Naive thymus-derived CD4-positive, alpha-beta T cell (primary cell): ENCODE measurements around the gene GNG14. TPM values are rescaled to one million over a fixed set of nuclear protein-coding genes. Genes with fewer than 3 reads are reported as not detected.
A peak's percentile ranks its signal among the peaks of the same experiment; 100 is the strongest.
"Not testable (repeated sequence)": the region's sequence is repeated elsewhere in the genome, so short reads cannot be mapped to it uniquely, and the experiment has no call there.

ENCODE experiments used
- ATAC-seq: fragments of 150-1000 bp; cut with Tn5 transposase; 2 replicates; pipeline ENCODE4 v1.10.0; 2021; ENCODE audit warnings: mild to moderate bottlenecking, moderate library complexity
- CTCF ChIA-PET: fragments of 350-600 bp; sonication (Branson Sonifier 250); formaldehyde crosslinking; loops from one replicate; lab custom pipeline; 2021; ENCODE audit warnings: antibody characterized with exemption; lab: Charles Lee
- POLR2A ChIA-PET: fragments of 350-600 bp; sonication (Branson Sonifier 250); formaldehyde crosslinking; loops from one replicate; lab custom pipeline; 2021; ENCODE audit warnings: antibody characterized with exemption, inconsistent platforms; lab: Charles Lee
- DNase-seq, 9 donors: peaks; one replicate each; pipeline versions ENCODE4 v3.0.0 to v3.0.0-alpha.2; 2020 to 2022; ENCODE audit warnings: mixed read lengths in 1 of 9
- H3K27ac ChIP-seq: one replicate; pipeline ENCODE4 v1.7.0; 2013; ENCODE audit warnings: mild to moderate bottlenecking, low read depth, low read length, moderate library complexity
- H3K27me3 ChIP-seq, 2 donors: one replicate each; pipeline ENCODE4 v1.7.0; 2013; ENCODE audit warnings: low read length in 2 of 2, mild to moderate bottlenecking in 2 of 2, moderate library complexity in 2 of 2; ENCODE audit not compliant: control insufficient read depth in 2 of 2, insufficient read depth in 2 of 2
- H3K36me3 ChIP-seq, 3 experiments: 1 replicate in 2 of 3; 2 replicates in 1 of 3; pipeline ENCODE4 v1.7.0; 2013; ENCODE audit warnings: low read length in 3 of 3, mild to moderate bottlenecking in 3 of 3, moderate library complexity in 1 of 3; ENCODE audit not compliant: insufficient read depth in 3 of 3, control insufficient read depth in 2 of 3
- H3K4me1 ChIP-seq, 2 donors: one replicate each; pipeline ENCODE4 v1.7.0; 2013; ENCODE audit warnings: low read length in 2 of 2, mild to moderate bottlenecking in 2 of 2, moderate library complexity in 1 of 2; ENCODE audit not compliant: control insufficient read depth in 2 of 2, insufficient read depth in 2 of 2
- H3K4me3 ChIP-seq: 2 replicates; pipeline ENCODE4 v1.7.0; 2013; ENCODE audit warnings: mild to moderate bottlenecking, low read length
- H3K9me3 ChIP-seq, 3 experiments: 1 replicate in 2 of 3; 2 replicates in 1 of 3; pipeline ENCODE4 v1.7.0; 2013; ENCODE audit warnings: low read length in 3 of 3; ENCODE audit not compliant: control insufficient read depth in 2 of 3
- H3K27ac Mint-ChIP-seq, 9 donors: one replicate each; pipeline ENCODE4 v1.8.0; 2020 to 2022; ENCODE audit warnings: mixed read lengths in 9 of 9, mild to moderate bottlenecking in 8 of 9, moderate library complexity in 5 of 9, inconsistent platforms in 2 of 9
- H3K27me3 Mint-ChIP-seq, 5 donors: one replicate each; pipeline ENCODE4 v1.8.0; 2021 to 2022; ENCODE audit warnings: mixed read lengths in 5 of 5, mild to moderate bottlenecking in 1 of 5
- H3K36me3 Mint-ChIP-seq, 5 donors: one replicate each; pipeline ENCODE4 v1.8.0; 2020 to 2022; ENCODE audit warnings: mixed read lengths in 5 of 5, mild to moderate bottlenecking in 3 of 5, inconsistent platforms in 1 of 5
- H3K4me1 Mint-ChIP-seq, 7 donors: one replicate each; pipeline ENCODE4 v1.8.0; 2020 to 2022; ENCODE audit warnings: mixed read lengths in 7 of 7, mild to moderate bottlenecking in 3 of 7, inconsistent platforms in 1 of 7
- H3K4me3 Mint-ChIP-seq, 10 donors: one replicate each; pipeline ENCODE4 v1.8.0; 2020 to 2022; ENCODE audit warnings: mild to moderate bottlenecking in 10 of 10, mixed read lengths in 10 of 10, moderate library complexity in 6 of 10, inconsistent platforms in 2 of 10
- H3K9me3 Mint-ChIP-seq, 11 donors: one replicate each; pipeline ENCODE4 v1.8.0; 2020 to 2022; ENCODE audit warnings: mixed read lengths in 11 of 11, mild to moderate bottlenecking in 4 of 11, inconsistent platforms in 1 of 11, moderate library complexity in 1 of 11
- intact Hi-C, 2 donors: fragments of 100-400 bp; cut with micrococcal nuclease; formaldehyde crosslinking; loops; one replicate each; pipeline ENCODE4 v1.15.1; 2023
- polyA plus RNA-seq, 2 donors: library from polyadenylated mRNA; unstranded; fragments of 300-500 nt; fragmentation: Illumina TruSeq; gene quantifications; one replicate each; pipeline ENCODE4 v1.2.3, GENCODE V29; 2021
- total RNA-seq, 6 experiments: library from RNA in 5 of 6; stranded (reverse) in 5 of 6; gene quantifications; 1 replicate in 5 of 6; 2 replicates in 1 of 6; pipeline ENCODE4 v1.2.3 and lab custom pipeline; 2021 to 2026

GNG14 gene
- total and polyA plus RNA-seq, 7 experiments from 2014 or later, result not detected

- DNase-seq (peak; percentile 52 to 86 (median 75)), ATAC-seq (peak; percentile 63)
- Mint-ChIP-seq H3K27me3 (no peaks in the 10 kb centered on the region), H3K9me3 (peaks cover 0 to 7% (median 0%) of the 10 kb centered on the region in 11 donors), H3K4me3 (no peak overlapping the region), H3K36me3 (peaks cover 0 to 37% (median 30%) of the 10 kb centered on the region in 5 donors), H3K4me1 (peaks cover 27 to 41% (median 35%) of the 10 kb centered on the region in 7 donors), H3K27ac (peak overlapping the region in 6 of 9 donors; percentile 22 to 79 (median 66))
- intact Hi-C loops, result loop anchor here in 1 of 2 donors (1.0 kb wide), 2 partner anchors 120 to 171 kb away; no protein-coding TSS in a partner anchor
- no peaks in the 10 kb centered on the region for H3K9me3 ChIP-seq
- H3K4me3 ChIP-seq, result no peak overlapping the region
- ChIA-PET POLR2A (interaction anchor here (0.5 to 2.9 kb wide), 5 partner anchors 10 to 274 kb away, joined by 3 to 8 read pairs (median 4); partner anchors contain the start of genes JUNB, MAN2B1 and WDR83), CTCF (interaction anchor here (0.7 to 2.4 kb wide), 6 partner anchors 12 to 475 kb away, joined by 3 to 12 read pairs (median 6); no protein-coding TSS in a partner anchor)
- peaks cover 18 to 84% (median 19%) of the 10 kb centered on the region in 3 experiments for H3K36me3 ChIP-seq
- H3K27ac ChIP-seq, result no peak overlapping the region
- peaks cover 6 to 22% of the 10 kb centered on the region in 2 donors for H3K4me1 ChIP-seq
- no peaks in the 10 kb centered on the region for H3K27me3 ChIP-seq
These were observed 11.4 kb upstream of the GNG14 start for GRCh38 chr19:12676384-12676792.

GRCh38 chr19:12676928-12677327 lies 10.9 kb upstream of the GNG14 start:
- no peak for DNase-seq
- ChIA-PET CTCF (interaction anchor here (0.5 to 2.4 kb wide), 8 partner anchors 13 to 463 kb away, joined by 3 to 12 read pairs (median 6); no protein-coding TSS in a partner anchor), POLR2A (interaction anchor here (0.8 to 2.9 kb wide), 7 partner anchors 8 to 115 kb away, joined by 3 to 10 read pairs (median 6); partner anchors contain the start of genes FBXW9, JUNB, MAN2B1 and TNPO2)
- H3K4me1 Mint-ChIP-seq, result peaks cover 26 to 42% (median 34%) of the 10 kb centered on the region in 7 donors
- no peak for ATAC-seq
- peak overlapping the region in 7 of 9 donors; percentile 22 to 86 (median 68) for H3K27ac Mint-ChIP-seq
- peaks cover 0 to 9% (median 0%) of the 10 kb centered on the region in 11 donors for H3K9me3 Mint-ChIP-seq
- intact Hi-C loops, result loop anchor here in 1 of 2 donors (1.0 kb wide), 2 partner anchors 119 to 170 kb away; no protein-coding TSS in a partner anchor
- H3K27me3 Mint-ChIP-seq, result no peaks in the 10 kb centered on the region
- H3K36me3 Mint-ChIP-seq, result peaks cover 0 to 36% (median 28%) of the 10 kb centered on the region in 5 donors
- H3K4me3 Mint-ChIP-seq, result peak overlapping the region in 1 of 10 donors; percentile 48
- Histone ChIP-seq H3K27ac (no peak overlapping the region), H3K9me3 (no peaks in the 10 kb centered on the region), H3K4me1 (peaks cover 6 to 22% of the 10 kb centered on the region in 2 donors), H3K4me3 (no peak overlapping the region), H3K27me3 (no peaks in the 10 kb centered on the region), H3K36me3 (peaks cover 18 to 86% (median 19%) of the 10 kb centered on the region in 3 experiments)

GRCh38 chr19:12678039-12678438 lies 9.8 kb upstream of the GNG14 start:
- POLR2A ChIA-PET, result interaction anchor here (1.1 to 2.9 kb wide), 6 partner anchors 9 to 114 kb away, joined by 3 to 10 read pairs (median 6); partner anchors contain the start of genes FBXW9, JUNB, MAN2B1 and TNPO2
- H3K27me3 ChIP-seq, result not testable (repeated sequence)
- H3K36me3 ChIP-seq, result peaks cover 18 to 74% (median 19%) of the 10 kb centered on the region in 3 experiments

GRCh38 chr19:12680034-12680433 lies 7.8 kb upstream of the GNG14 start:
- peak overlapping the region in 5 of 9 donors; percentile 21 to 56 (median 49) for H3K27ac Mint-ChIP-seq
- intact Hi-C loops, result loop anchor here (2.0 to 10.0 kb wide), 4 partner anchors 42 to 1155 kb away; partner anchors contain the start of genes ECSIT (in 1 of the 2), IER2 (in 1 of the 2), JUNB (in 1 of the 2) and STX10 (in 1 of the 2)
- H3K9me3 ChIP-seq, result no peaks in the 10 kb centered on the region

More at GRCh38 chr19:12678039-12678438, 9.8 kb upstream of the GNG14 start:
- ATAC-seq, H3K9me3 ChIP-seq, H3K27ac Mint-ChIP-seq, H3K4me3 Mint-ChIP-seq, H3K27me3 Mint-ChIP-seq, H3K9me3 Mint-ChIP-seq, DNase-seq, H3K4me3 ChIP-seq, intact Hi-C loops: not testable (repeated sequence)
- Histone ChIP-seq H3K4me1 (peaks cover 6 to 22% of the 10 kb centered on the region in 2 donors), H3K27ac (peak overlapping the region; percentile 17)
- Mint-ChIP-seq H3K36me3 (peaks cover 0 to 34% (median 25%) of the 10 kb centered on the region in 5 donors), H3K4me1 (peaks cover 21 to 37% (median 30%) of the 10 kb centered on the region in 7 donors)
- CTCF ChIA-PET, result interaction anchor here (0.6 to 2.4 kb wide), 9 partner anchors 9 to 205 kb away, joined by 3 to 12 read pairs (median 4); a partner anchor contains a TSS

GRCh38 chr19:12681074-12681987 lies 6.5 kb upstream of the GNG14 start, which contains the start of gene DHPS:
TSS of gene DHPS (minus strand) at chr19:12681880. CDS start at chr19:12681766, 114 bp downstream.
- H3K27ac ChIP-seq, result peak within 1 kb of the TSS; percentile 95
- intact Hi-C loops, result loop anchor here (1.0 to 10.0 kb wide), 11 partner anchors 12 to 1157 kb away; partner anchors contain the start of genes FBXW9 (in 2 of the 2), ZNF490 (in 2 of the 2), ZNF791 (in 2 of the 2) and ECSIT (in 1 of the 2)
- Mint-ChIP-seq H3K27me3 (no peaks in the 10 kb centered on the region), H3K36me3 (peaks cover 0 to 26% (median 18%) of the 10 kb centered on the region in 5 donors), H3K9me3 (peaks cover 0 to 9% (median 0%) of the 10 kb centered on the region in 11 donors), H3K27ac (peak within 1 kb of the TSS; percentile 86 to 98 (median 94)), H3K4me1 (peaks cover 17 to 34% (median 26%) of the 10 kb centered on the region in 7 donors), H3K4me3 (peak within 1 kb of the TSS; percentile 92 to 99 (median 96))
- H3K27me3 ChIP-seq, result no peaks in the 10 kb centered on the region
- H3K4me1 ChIP-seq, result peaks cover 6 to 19% of the 10 kb centered on the region in 2 donors
- peak within 1 kb of the TSS; percentile 100 for H3K4me3 ChIP-seq
- POLR2A ChIA-PET, result interaction anchor here (0.6 to 3.3 kb wide), 23 partner anchors 9 to 1746 kb away, joined by 3 to 19 read pairs (median 4); partner anchors contain the start of genes FBXW9, GCDH, GET3 and MAN2B1
- peak; percentile 85 for ATAC-seq
- no peaks in the 10 kb centered on the region for H3K9me3 ChIP-seq
- CTCF ChIA-PET, result interaction anchor here (0.7 to 0.9 kb wide), 3 partner anchors 9 to 41 kb away, joined by 3 read pairs; no protein-coding TSS in a partner anchor
- peak; percentile 58 to 95 (median 93) for DNase-seq
- peaks cover 12 to 42% (median 19%) of the 10 kb centered on the region in 3 experiments for H3K36me3 ChIP-seq

More at GRCh38 chr19:12680034-12680433, 7.8 kb upstream of the GNG14 start:
- Mint-ChIP-seq H3K4me1 (peaks cover 21 to 37% (median 28%) of the 10 kb centered on the region in 7 donors), H3K36me3 (peaks cover 0 to 27% (median 20%) of the 10 kb centered on the region in 5 donors), H3K4me3 (peak overlapping the region; percentile 27 to 99 (median 66)), H3K27me3 (no peaks in the 10 kb centered on the region), H3K9me3 (peaks cover 0 to 9% (median 0%) of the 10 kb centered on the region in 11 donors)
- ChIA-PET CTCF (interaction anchor here (1.0 kb wide), 1 partner anchor 40 kb away, joined by 5 read pairs; no protein-coding TSS in a partner anchor), POLR2A (interaction anchor here (0.6 to 3.3 kb wide), 6 partner anchors 8 to 382 kb away, joined by 3 to 19 read pairs (median 6); partner anchors contain the start of genes FBXW9, ZNF490 and ZNF791)
- peaks cover 6 to 22% of the 10 kb centered on the region in 2 donors for H3K4me1 ChIP-seq
- no peak overlapping the region for H3K27ac ChIP-seq
- no peaks in the 10 kb centered on the region for H3K27me3 ChIP-seq
- DNase-seq (no peak), ATAC-seq (no peak)
- H3K4me3 ChIP-seq, result no peak overlapping the region
- H3K36me3 ChIP-seq, result peaks cover 18 to 55% (median 19%) of the 10 kb centered on the region in 3 experiments
